T-helper 2 cell treated with Interferon-gamma antibody and Interleukin-4, amounts not matched to agents 100 ng/mL and 5 ng/mL, for 36 hours (primary cell): ENCODE results near the gene PTH2. TPM values are rescaled to one million over a fixed set of nuclear protein-coding genes. Genes with fewer than 3 reads are reported as not detected.

Source experiments
- intact Hi-C: fragments of 100-400 bp; cut with micrococcal nuclease; formaldehyde crosslinking; loops from one replicate; pipeline ENCODE4 v1.15.1; 2023
- total RNA-seq: library from RNA; stranded (reverse); gene quantifications from 2 replicates; pipeline ENCODE4 v1.2.3, GENCODE V29; 2022

PTH2 gene
- total RNA-seq, 1 donor from 2014 or later = not detected

- intact Hi-C loops = no loop called here
Measured at GRCh38 chr19:49433240-49433901, 10.1 kb upstream of the PTH2 start.

- intact Hi-C loops = no loop called here
Measured at GRCh38 chr19:49432141-49433073, 9.2 kb upstream of the PTH2 start.

GRCh38 chr19:49431330-49431749 is 8.1 kb upstream of the PTH2 start:
- intact Hi-C loops = no loop called here

GRCh38 chr19:49430678-49431329 is 7.6 kb upstream of the PTH2 start:
- intact Hi-C loops = loop anchor here (1.0 kb wide), 1 partner anchor 39 kb away; no protein-coding TSS in a partner anchor

GRCh38 chr19:49430172-49430677 is 7.0 kb upstream of the PTH2 start:
- intact Hi-C loops = loop anchor here (1.0 kb wide), 1 partner anchor 38 kb away; no protein-coding TSS in a partner anchor

- intact Hi-C loops = no loop called here
Measured at GRCh38 chr19:49428547-49429451, 5.6 kb upstream of the PTH2 start.

- intact Hi-C loops = no loop called here
Measured at GRCh38 chr19:49427855-49428546, 4.8 kb upstream of the PTH2 start.

- intact Hi-C loops = no loop called here
Measured at GRCh38 chr19:49427339-49427738, 4.1 kb upstream of the PTH2 start.

- intact Hi-C loops = no loop called here
Measured at GRCh38 chr19:49425922-49426592, 2.8 kb upstream of the PTH2 start.

GRCh38 chr19:49425178-49425577 is 1.9 kb upstream of the PTH2 start, which contains the start of gene GFY:
Gene GFY (plus strand): TSS chr19:49425388. CDS start chr19:49426431, 1,043 bp downstream.
- intact Hi-C loops = no loop called here

- intact Hi-C loops = loop anchor here (2.0 kb wide), 1 partner anchor 19 kb away; no protein-coding TSS in a partner anchor
Measured at GRCh38 chr19:49423985-49424303, 703 bp upstream of the PTH2 start.

- intact Hi-C loops = loop anchor here (2.0 kb wide), 1 partner anchor 20 kb away; no protein-coding TSS in a partner anchor
Measured at GRCh38 chr19:49422407-49423070, 702 bp downstream of the PTH2 start.

- intact Hi-C loops = loop anchor here (2.0 kb wide), 1 partner anchor 21 kb away; no protein-coding TSS in a partner anchor
Measured at GRCh38 chr19:49421878-49422202, 1.4 kb downstream of the PTH2 start.

GRCh38 chr19:49421039-49421877 is 2.0 kb downstream of the PTH2 start:
- intact Hi-C loops = no loop called here

- intact Hi-C loops = no loop called here
Measured at GRCh38 chr19:49420227-49420626, 3.0 kb downstream of the PTH2 start.

GRCh38 chr19:49419173-49419572 is 4.1 kb downstream of the PTH2 start:
- intact Hi-C loops = no loop called here

GRCh38 chr19:49418511-49418910 is 4.7 kb downstream of the PTH2 start:
- intact Hi-C loops = no loop called here

- intact Hi-C loops = no loop called here
Measured at GRCh38 chr19:49417088-49417487, 6.2 kb downstream of the PTH2 start.
